ENCODE measurements around the gene NUDCD3.

NUDCD3 gene

DNA sequence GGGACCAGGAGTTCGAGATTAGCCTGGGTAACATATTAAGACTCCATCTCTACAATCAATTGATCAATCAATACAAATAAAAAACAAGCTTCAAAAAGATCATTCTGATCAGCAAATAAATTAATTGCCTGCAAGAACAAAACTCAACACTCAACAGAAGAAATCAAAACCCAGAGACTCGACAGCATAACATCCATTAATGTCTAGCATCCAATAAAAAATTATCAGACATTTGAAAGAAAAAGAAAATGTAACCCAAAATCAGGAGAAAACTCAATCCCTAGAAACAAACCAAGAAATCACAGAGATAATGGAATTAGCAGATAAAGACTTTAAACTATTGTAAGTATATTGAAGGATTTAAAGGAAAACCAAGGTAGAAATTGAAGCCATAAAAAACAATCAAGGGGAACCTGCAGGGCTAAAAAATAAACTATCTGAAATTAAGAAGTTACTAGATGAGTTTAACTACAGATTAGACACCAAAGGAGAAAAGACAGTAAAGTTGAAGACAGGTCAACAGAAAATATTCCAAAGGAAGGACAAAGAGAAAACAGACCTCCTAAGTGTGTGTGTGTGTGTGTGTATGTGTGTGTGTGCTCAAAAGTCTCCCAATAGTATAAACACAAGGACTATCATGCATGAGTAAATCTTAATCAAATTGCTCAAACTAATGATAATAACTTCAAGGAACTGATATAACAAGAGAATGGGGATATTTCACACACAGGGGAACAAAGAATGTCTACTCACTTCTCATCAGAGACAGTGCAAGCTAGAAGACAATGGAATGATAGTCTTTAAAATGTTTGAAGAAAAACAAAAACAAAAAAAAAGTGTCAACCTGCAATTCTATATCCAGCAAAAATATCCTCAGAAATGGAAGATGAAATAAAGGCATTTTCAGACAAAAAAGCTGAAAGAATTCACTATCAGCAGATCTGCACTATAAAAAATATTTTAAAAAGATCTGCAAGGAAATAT, 7.7 kb downstream of the NUDCD3 start:
- Histone ChIP-seq H3K27me3 (ENCODE audit: control insufficient read depth in 2 of 2, insufficient read depth in 2 of 2, low read length in 2 of 2) (no peaks in the 10 kb centered on the region), H3K36me3 (ENCODE audit: control insufficient read depth in 2 of 2, insufficient read depth in 2 of 2, low read length in 2 of 2) (peaks cover 39 to 51% of the 10 kb centered on the region in 2 donors), H3K4me3 (ENCODE audit: low read length in 2 of 2) (no peak overlapping the region), H3K27ac (ENCODE audit: low read depth in 2 of 2, low read length in 2 of 2) (no peak overlapping the region), H3K4me1 (ENCODE audit: control insufficient read depth in 2 of 2, insufficient read depth in 2 of 2, low read length in 2 of 2) (peaks cover 0 to 5% of the 10 kb centered on the region in 2 donors), H3K9ac (ENCODE audit: low read depth in 1 of 2, low read length in 2 of 2) (no peak overlapping the region), H3K9me3 (ENCODE audit: control insufficient read depth in 2 of 2, low read length in 2 of 2) (no peaks in the 10 kb centered on the region)

DNA sequence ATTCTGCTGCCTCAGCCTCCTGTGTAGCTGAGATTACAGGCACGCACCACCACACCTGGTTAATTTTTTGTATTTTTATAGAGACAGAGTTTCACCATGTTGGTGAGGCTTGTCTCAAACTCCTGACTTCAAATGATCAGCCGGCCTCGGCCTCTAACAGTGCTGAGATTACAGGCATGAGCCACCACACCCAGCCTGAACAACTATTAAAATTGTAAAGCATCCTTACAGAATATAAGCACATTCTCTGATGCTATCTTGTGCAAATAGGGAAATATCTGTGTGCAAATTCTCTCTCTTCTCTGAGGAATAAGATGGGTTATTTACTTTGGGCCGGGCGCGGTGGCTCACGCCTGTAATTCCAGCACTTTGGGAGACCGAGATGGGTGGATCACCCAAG, 12.5 kb downstream of the NUDCD3 start:
- H3K4me1 ChIP-seq (ENCODE audit: control insufficient read depth in 2 of 2, insufficient read depth in 2 of 2, low read length in 2 of 2): peaks cover 0 to under 1% of the 10 kb centered on the region in 2 donors
- no peak overlapping the region for H3K27ac ChIP-seq (ENCODE audit: low read depth in 2 of 2, low read length in 2 of 2)
- H3K27me3 ChIP-seq (ENCODE audit: control insufficient read depth in 2 of 2, insufficient read depth in 2 of 2, low read length in 2 of 2): no peaks in the 10 kb centered on the region
- H3K9me3 ChIP-seq (ENCODE audit: control insufficient read depth in 2 of 2, low read length in 2 of 2): no peaks in the 10 kb centered on the region
- no peak overlapping the region for H3K9ac ChIP-seq (ENCODE audit: low read depth in 1 of 2, low read length in 2 of 2)
- no peak overlapping the region for H3K4me3 ChIP-seq (ENCODE audit: low read length in 2 of 2)
- peaks cover 27 to 47% of the 10 kb centered on the region in 2 donors for H3K36me3 ChIP-seq (ENCODE audit: control insufficient read depth in 2 of 2, insufficient read depth in 2 of 2, low read length in 2 of 2)

DNA sequence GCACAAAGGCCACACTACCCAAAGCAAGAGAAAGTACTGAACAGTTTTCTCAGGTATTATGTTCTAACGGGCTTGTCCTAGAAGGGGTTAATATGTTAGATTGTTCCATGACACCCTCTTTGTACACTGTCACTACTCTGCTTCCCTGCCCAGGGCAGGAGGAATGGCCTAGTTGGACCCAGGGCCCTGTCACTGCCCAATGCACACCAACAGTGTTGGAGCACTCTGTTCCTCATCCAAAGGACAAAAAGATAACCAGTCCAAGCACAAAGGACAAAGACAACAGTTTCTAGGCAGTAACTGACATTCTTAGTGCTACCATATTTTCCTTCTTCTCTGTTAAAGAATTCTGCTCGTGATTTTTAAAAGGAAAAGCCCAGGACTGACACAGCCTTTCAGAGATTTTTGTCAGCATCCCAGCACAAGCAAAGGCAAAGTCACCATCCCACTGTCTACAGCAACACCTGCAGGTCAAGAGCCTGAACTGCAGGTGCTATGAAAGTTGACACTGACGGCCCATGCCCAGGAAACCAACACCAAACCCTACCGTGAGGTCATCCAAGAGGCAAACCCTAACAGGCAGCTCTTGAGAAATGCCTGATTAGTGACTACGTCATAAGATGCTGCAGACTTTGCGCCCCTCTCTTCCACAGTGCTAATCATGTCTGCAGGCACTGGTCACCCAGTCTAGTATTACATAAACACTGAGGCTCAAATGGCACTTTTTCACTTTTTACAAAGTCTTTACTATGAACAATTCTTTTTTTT, 13.2 kb downstream of the NUDCD3 start:
- Histone ChIP-seq H3K4me1 (ENCODE audit: control insufficient read depth in 2 of 2, insufficient read depth in 2 of 2, low read length in 2 of 2) (peaks cover 0 to 3% of the 10 kb centered on the region in 2 donors), H3K27me3 (ENCODE audit: control insufficient read depth in 2 of 2, insufficient read depth in 2 of 2, low read length in 2 of 2) (no peaks in the 10 kb centered on the region), H3K9ac (ENCODE audit: low read depth in 1 of 2, low read length in 2 of 2) (no peak overlapping the region), H3K9me3 (ENCODE audit: control insufficient read depth in 2 of 2, low read length in 2 of 2) (no peaks in the 10 kb centered on the region), H3K36me3 (ENCODE audit: control insufficient read depth in 2 of 2, insufficient read depth in 2 of 2, low read length in 2 of 2) (peaks cover 23 to 47% of the 10 kb centered on the region in 2 donors), H3K4me3 (ENCODE audit: low read length in 2 of 2) (no peak overlapping the region), H3K27ac (ENCODE audit: low read depth in 2 of 2, low read length in 2 of 2) (no peak overlapping the region)

DNA sequence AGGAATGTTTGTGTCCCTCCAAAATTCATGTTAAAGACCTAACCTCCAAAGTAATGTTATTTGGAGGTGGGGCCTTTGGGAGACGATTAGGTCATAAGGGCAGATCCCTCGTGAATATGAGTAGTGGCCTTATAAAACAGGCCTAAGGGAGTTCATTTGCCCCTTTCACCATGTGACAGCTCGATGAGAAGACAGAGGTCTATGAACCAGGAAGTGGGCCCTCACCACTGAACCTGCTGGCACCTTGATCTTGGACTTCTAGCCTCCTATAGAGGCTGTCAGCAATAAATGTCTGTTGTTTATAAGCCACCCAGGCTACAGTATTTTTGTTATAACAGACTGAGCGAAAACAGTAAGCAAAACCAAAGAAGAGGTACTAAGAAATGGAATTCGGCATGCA, 14.1 kb downstream of the NUDCD3 start:
- H3K4me3 ChIP-seq (ENCODE audit: low read length in 2 of 2): no peak overlapping the region
- peaks cover 22 to 44% of the 10 kb centered on the region in 2 donors for H3K36me3 ChIP-seq (ENCODE audit: control insufficient read depth in 2 of 2, insufficient read depth in 2 of 2, low read length in 2 of 2)
- no peak overlapping the region for H3K9ac ChIP-seq (ENCODE audit: low read depth in 1 of 2, low read length in 2 of 2)
- H3K27me3 ChIP-seq (ENCODE audit: control insufficient read depth in 2 of 2, insufficient read depth in 2 of 2, low read length in 2 of 2): no peaks in the 10 kb centered on the region
- no peaks in the 10 kb centered on the region for H3K9me3 ChIP-seq (ENCODE audit: control insufficient read depth in 2 of 2, low read length in 2 of 2)
- no peak overlapping the region for H3K27ac ChIP-seq (ENCODE audit: low read depth in 2 of 2, low read length in 2 of 2)
- peaks cover 0 to 3% of the 10 kb centered on the region in 2 donors for H3K4me1 ChIP-seq (ENCODE audit: control insufficient read depth in 2 of 2, insufficient read depth in 2 of 2, low read length in 2 of 2)

DNA sequence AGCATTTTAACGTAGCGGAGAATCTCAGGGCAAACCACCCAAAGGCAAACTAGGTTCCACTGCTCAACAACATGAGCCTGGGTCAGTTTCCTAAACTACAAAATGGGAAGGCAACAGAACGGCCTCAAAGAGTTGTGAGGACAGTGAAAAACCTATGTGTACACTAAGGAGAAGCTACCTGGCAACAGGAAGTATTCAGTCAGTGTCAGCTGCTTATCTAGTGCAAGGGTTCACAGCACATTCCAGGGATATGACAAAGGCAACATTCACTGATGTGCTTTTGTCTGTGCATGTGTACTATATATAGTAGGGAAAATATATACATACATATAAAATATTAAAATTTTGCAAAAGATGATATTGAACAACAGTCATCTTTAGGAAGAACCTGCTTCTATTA, 17.2 kb downstream of the NUDCD3 start:
- Histone ChIP-seq H3K9me3 (ENCODE audit: control insufficient read depth in 2 of 2, low read length in 2 of 2) (no peaks in the 10 kb centered on the region), H3K27ac (ENCODE audit: low read depth in 2 of 2, low read length in 2 of 2) (no peak overlapping the region), H3K4me3 (ENCODE audit: low read length in 2 of 2) (no peak overlapping the region), H3K27me3 (ENCODE audit: control insufficient read depth in 2 of 2, insufficient read depth in 2 of 2, low read length in 2 of 2) (no peaks in the 10 kb centered on the region), H3K4me1 (ENCODE audit: control insufficient read depth in 2 of 2, insufficient read depth in 2 of 2, low read length in 2 of 2) (peaks cover 0 to 3% of the 10 kb centered on the region in 2 donors), H3K36me3 (ENCODE audit: control insufficient read depth in 2 of 2, insufficient read depth in 2 of 2, low read length in 2 of 2) (peaks cover 23 to 39% of the 10 kb centered on the region in 2 donors), H3K9ac (ENCODE audit: low read depth in 1 of 2, low read length in 2 of 2) (no peak overlapping the region)

DNA sequence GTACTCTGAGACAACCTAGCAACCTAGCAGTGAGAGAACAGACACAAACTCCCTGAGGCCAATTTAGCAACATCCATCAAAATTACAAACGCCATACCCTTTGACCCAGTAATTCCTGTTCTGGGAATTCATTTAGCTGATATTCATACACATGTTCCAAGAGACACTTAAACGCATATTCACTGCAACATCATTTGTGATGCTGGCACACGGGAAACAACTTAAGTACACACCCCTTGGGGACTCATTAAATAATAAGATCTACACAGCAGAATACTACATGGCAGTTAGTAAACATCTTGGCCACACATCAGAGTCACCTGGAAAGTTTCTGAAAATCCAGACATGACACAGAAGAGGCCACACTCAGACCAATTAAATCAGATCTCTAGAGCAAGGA, 17.6 kb downstream of the NUDCD3 start:
- no peaks in the 10 kb centered on the region for H3K27me3 ChIP-seq (ENCODE audit: control insufficient read depth in 2 of 2, insufficient read depth in 2 of 2, low read length in 2 of 2)
- no peak overlapping the region for H3K4me3 ChIP-seq (ENCODE audit: low read length in 2 of 2)
- H3K9ac ChIP-seq (ENCODE audit: low read depth in 1 of 2, low read length in 2 of 2): no peak overlapping the region
- H3K36me3 ChIP-seq (ENCODE audit: control insufficient read depth in 2 of 2, insufficient read depth in 2 of 2, low read length in 2 of 2): peaks cover 23 to 40% of the 10 kb centered on the region in 2 donors
- peaks cover 0 to 3% of the 10 kb centered on the region in 2 donors for H3K4me1 ChIP-seq (ENCODE audit: control insufficient read depth in 2 of 2, insufficient read depth in 2 of 2, low read length in 2 of 2)
- H3K9me3 ChIP-seq (ENCODE audit: control insufficient read depth in 2 of 2, low read length in 2 of 2): no peaks in the 10 kb centered on the region
- H3K27ac ChIP-seq (ENCODE audit: low read depth in 2 of 2, low read length in 2 of 2): no peak overlapping the region

DNA sequence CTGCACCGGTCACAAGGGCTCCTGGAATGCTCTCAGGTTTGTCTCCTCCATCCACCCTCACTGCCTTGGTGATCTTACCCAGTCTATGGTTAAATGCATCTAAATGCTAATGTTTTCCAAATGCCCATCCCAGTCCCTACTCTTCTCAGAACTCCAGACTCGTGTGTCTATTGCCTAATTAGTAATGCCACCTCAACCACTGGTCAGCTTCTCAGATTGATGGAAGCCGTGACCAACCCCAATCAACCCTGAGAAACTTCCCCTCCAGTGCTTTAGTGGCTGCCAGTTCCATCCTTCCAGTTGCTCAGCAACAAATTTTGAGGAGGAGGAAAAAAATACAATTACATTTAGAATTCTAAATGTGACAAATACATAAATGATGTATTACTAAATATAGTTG, 18.6 kb downstream of the NUDCD3 start:
- H3K36me3 ChIP-seq (ENCODE audit: control insufficient read depth in 2 of 2, insufficient read depth in 2 of 2, low read length in 2 of 2): peaks cover 30 to 44% of the 10 kb centered on the region in 2 donors
- H3K9me3 ChIP-seq (ENCODE audit: control insufficient read depth in 2 of 2, low read length in 2 of 2): no peaks in the 10 kb centered on the region
- no peak overlapping the region for H3K4me3 ChIP-seq (ENCODE audit: low read length in 2 of 2)
- H3K27ac ChIP-seq (ENCODE audit: low read depth in 2 of 2, low read length in 2 of 2): no peak overlapping the region
- no peaks in the 10 kb centered on the region for H3K27me3 ChIP-seq (ENCODE audit: control insufficient read depth in 2 of 2, insufficient read depth in 2 of 2, low read length in 2 of 2)
- H3K4me1 ChIP-seq (ENCODE audit: control insufficient read depth in 2 of 2, insufficient read depth in 2 of 2, low read length in 2 of 2): peaks cover 0 to 3% of the 10 kb centered on the region in 2 donors
- no peak overlapping the region for H3K9ac ChIP-seq (ENCODE audit: low read depth in 1 of 2, low read length in 2 of 2)

DNA sequence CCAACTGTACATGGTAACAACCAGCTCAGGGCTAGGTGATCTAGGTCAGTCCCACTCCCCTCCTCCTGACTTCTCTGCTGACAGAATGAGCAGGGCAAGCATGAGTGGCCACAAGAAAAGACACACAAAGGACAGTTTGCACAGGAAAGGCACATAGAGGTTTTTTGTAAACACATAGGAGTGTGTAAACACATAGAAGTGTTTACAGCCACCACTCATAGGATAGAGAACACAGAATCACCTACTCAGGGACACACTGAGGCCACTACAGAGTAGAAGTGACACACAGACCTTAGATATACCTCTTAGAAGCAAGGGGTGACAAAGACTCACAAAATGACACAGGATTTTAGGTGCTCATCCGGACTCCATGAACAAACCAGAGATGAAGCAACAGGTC, 19.0 kb downstream of the NUDCD3 start:
- Histone ChIP-seq H3K27me3 (ENCODE audit: control insufficient read depth in 2 of 2, insufficient read depth in 2 of 2, low read length in 2 of 2) (no peaks in the 10 kb centered on the region), H3K4me1 (ENCODE audit: control insufficient read depth in 2 of 2, insufficient read depth in 2 of 2, low read length in 2 of 2) (peaks cover 0 to 3% of the 10 kb centered on the region in 2 donors), H3K36me3 (ENCODE audit: control insufficient read depth in 2 of 2, insufficient read depth in 2 of 2, low read length in 2 of 2) (peaks cover 32 to 44% of the 10 kb centered on the region in 2 donors), H3K9ac (ENCODE audit: low read depth in 1 of 2, low read length in 2 of 2) (no peak overlapping the region), H3K4me3 (ENCODE audit: low read length in 2 of 2) (no peak overlapping the region), H3K9me3 (ENCODE audit: control insufficient read depth in 2 of 2, low read length in 2 of 2) (no peaks in the 10 kb centered on the region), H3K27ac (ENCODE audit: low read depth in 2 of 2, low read length in 2 of 2) (no peak overlapping the region)

DNA sequence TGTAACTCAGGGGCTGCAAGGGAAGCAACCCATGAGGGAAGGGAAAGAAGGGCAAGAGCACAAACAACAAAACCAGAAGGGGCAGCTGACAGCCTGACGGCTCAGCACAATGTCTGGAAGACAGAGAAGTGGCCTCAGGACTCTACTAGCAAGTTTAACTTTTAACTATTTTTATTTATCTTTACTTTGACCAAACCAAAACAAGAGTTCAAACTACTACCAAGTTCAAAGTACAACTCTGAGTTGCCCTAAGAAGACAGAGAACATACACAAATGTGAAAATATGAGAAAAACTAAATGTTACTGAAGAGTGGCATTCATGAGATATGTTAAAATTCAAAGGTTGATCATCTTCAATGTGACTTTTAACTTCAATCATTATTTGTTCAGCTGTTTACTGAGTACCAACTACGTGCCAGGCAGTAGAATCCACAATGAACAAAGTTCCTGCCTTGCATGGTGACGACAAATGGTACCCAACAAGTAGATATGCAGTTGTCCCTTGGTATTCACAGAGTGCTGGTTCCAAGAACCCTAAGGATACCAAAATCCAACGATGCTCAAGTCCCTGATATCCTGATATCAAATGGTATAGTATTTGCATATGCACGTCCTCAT, 19.7 kb downstream of the NUDCD3 start:
- Histone ChIP-seq H3K27me3 (ENCODE audit: control insufficient read depth in 2 of 2, insufficient read depth in 2 of 2, low read length in 2 of 2) (no peaks in the 10 kb centered on the region), H3K9ac (ENCODE audit: low read depth in 1 of 2, low read length in 2 of 2) (no peak overlapping the region), H3K36me3 (ENCODE audit: control insufficient read depth in 2 of 2, insufficient read depth in 2 of 2, low read length in 2 of 2) (peaks cover 26 to 39% of the 10 kb centered on the region in 2 donors), H3K9me3 (ENCODE audit: control insufficient read depth in 2 of 2, low read length in 2 of 2) (no peaks in the 10 kb centered on the region), H3K27ac (ENCODE audit: low read depth in 2 of 2, low read length in 2 of 2) (no peak overlapping the region), H3K4me3 (ENCODE audit: low read length in 2 of 2) (no peak overlapping the region), H3K4me1 (ENCODE audit: control insufficient read depth in 2 of 2, insufficient read depth in 2 of 2, low read length in 2 of 2) (peaks cover 0 to 3% of the 10 kb centered on the region in 2 donors)

DNA sequence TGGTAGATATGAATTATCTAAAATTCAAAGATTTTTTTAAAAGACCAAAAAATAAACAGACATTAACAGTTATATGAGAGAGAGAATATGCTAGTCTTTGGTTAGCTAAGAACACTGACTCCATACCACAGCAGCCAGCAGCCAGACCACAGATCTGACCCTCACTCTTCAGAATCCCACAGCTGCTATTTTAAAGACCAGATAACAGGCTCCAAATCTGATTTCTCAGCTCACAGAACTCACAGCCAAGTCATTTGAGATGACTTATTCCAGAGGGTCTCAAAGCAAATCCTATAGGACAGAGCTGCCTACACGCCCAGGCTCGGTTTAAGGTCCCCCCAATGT, 20.4 kb downstream of the NUDCD3 start:
- no peak overlapping the region for H3K9ac ChIP-seq (ENCODE audit: low read depth in 1 of 2, low read length in 2 of 2)
- H3K27me3 ChIP-seq (ENCODE audit: control insufficient read depth in 2 of 2, insufficient read depth in 2 of 2, low read length in 2 of 2): no peaks in the 10 kb centered on the region
- peaks cover 0 to 3% of the 10 kb centered on the region in 2 donors for H3K4me1 ChIP-seq (ENCODE audit: control insufficient read depth in 2 of 2, insufficient read depth in 2 of 2, low read length in 2 of 2)
- no peak overlapping the region for H3K4me3 ChIP-seq (ENCODE audit: low read length in 2 of 2)
- H3K27ac ChIP-seq (ENCODE audit: low read depth in 2 of 2, low read length in 2 of 2): no peak overlapping the region
- H3K36me3 ChIP-seq (ENCODE audit: control insufficient read depth in 2 of 2, insufficient read depth in 2 of 2, low read length in 2 of 2): peaks cover 26 to 42% of the 10 kb centered on the region in 2 donors
- no peaks in the 10 kb centered on the region for H3K9me3 ChIP-seq (ENCODE audit: control insufficient read depth in 2 of 2, low read length in 2 of 2)

All from mucosa of rectum (tissue), 2 donors.